Activated naive CD8-positive, alpha-beta T cell treated with anti-CD3 and anti-CD28 coated beads for 36 hours (primary cell): ENCODE data around the gene ZNF24. TPM values are rescaled to one million over a fixed set of nuclear protein-coding genes. Genes with fewer than 3 reads are reported as not detected.
A peak's percentile ranks its signal among the peaks of the same experiment; 100 is the strongest.

ENCODE experiments used
- DNase-seq: peaks from one replicate; pipeline ENCODE4 v3.0.0; 2021
- H3K27ac Mint-ChIP-seq: one replicate; pipeline ENCODE4 v1.8.0; 2022; ENCODE audit warnings: mild to moderate bottlenecking, moderate library complexity, mixed read lengths
- H3K27me3 Mint-ChIP-seq: one replicate; pipeline ENCODE4 v1.8.0; 2022; ENCODE audit warnings: mild to moderate bottlenecking, mixed read lengths
- H3K36me3 Mint-ChIP-seq: one replicate; pipeline ENCODE4 v1.8.0; 2021; ENCODE audit warnings: mild to moderate bottlenecking, mixed read lengths
- H3K4me1 Mint-ChIP-seq: one replicate; pipeline ENCODE4 v1.8.0; 2021; ENCODE audit warnings: mixed read lengths
- H3K4me3 Mint-ChIP-seq: one replicate; pipeline ENCODE4 v1.8.0; 2022; ENCODE audit warnings: mild to moderate bottlenecking, moderate library complexity, mixed read lengths
- H3K9me3 Mint-ChIP-seq: one replicate; pipeline ENCODE4 v1.8.0; 2022; ENCODE audit warnings: mixed read lengths
- total RNA-seq, 2 experiments: library from RNA; stranded (reverse); gene quantifications; one replicate each; pipeline ENCODE4 v1.2.3, GENCODE V29; 2021

The ZNF24 gene
- total RNA-seq, 2 experiments from 2014 or later, result 48.8 to 49.2 TPM

GRCh38 chr18:35371412-35372195, 27.4 kb upstream of the ZNF24 start:
- no peak overlapping the region for H3K4me3 Mint-ChIP-seq
- no peaks in the 10 kb centered on the region for H3K27me3 Mint-ChIP-seq
- no peaks in the 10 kb centered on the region for H3K36me3 Mint-ChIP-seq
- DNase-seq, result no peak
- H3K9me3 Mint-ChIP-seq, result no peaks in the 10 kb centered on the region
- peaks cover 8% of the 10 kb centered on the region for H3K4me1 Mint-ChIP-seq
- H3K27ac Mint-ChIP-seq, result no peak overlapping the region

GRCh38 chr18:35369126-35369525, 24.9 kb upstream of the ZNF24 start:
- H3K4me3 Mint-ChIP-seq, result no peak overlapping the region
- H3K9me3 Mint-ChIP-seq, result no peaks in the 10 kb centered on the region
- H3K36me3 Mint-ChIP-seq, result no peaks in the 10 kb centered on the region
- no peak for DNase-seq
- H3K27me3 Mint-ChIP-seq, result no peaks in the 10 kb centered on the region
- peaks cover 8% of the 10 kb centered on the region for H3K4me1 Mint-ChIP-seq
- H3K27ac Mint-ChIP-seq, result no peak overlapping the region

GRCh38 chr18:35368595-35368994, 24.4 kb upstream of the ZNF24 start:
- no peaks in the 10 kb centered on the region for H3K27me3 Mint-ChIP-seq
- H3K4me3 Mint-ChIP-seq, result no peak overlapping the region
- peaks cover 8% of the 10 kb centered on the region for H3K4me1 Mint-ChIP-seq
- no peak for DNase-seq
- H3K27ac Mint-ChIP-seq, result no peak overlapping the region
- H3K9me3 Mint-ChIP-seq, result no peaks in the 10 kb centered on the region
- no peaks in the 10 kb centered on the region for H3K36me3 Mint-ChIP-seq

- H3K4me3 Mint-ChIP-seq, result no peak overlapping the region
Observed at GRCh38 chr18:35362531-35362930, 18.3 kb upstream of the ZNF24 start.

GRCh38 chr18:35361570-35362321, 17.5 kb upstream of the ZNF24 start:
- H3K27ac Mint-ChIP-seq, result no peak overlapping the region
- H3K27me3 Mint-ChIP-seq, result no peaks in the 10 kb centered on the region
- H3K4me1 Mint-ChIP-seq, result no peaks in the 10 kb centered on the region
- DNase-seq, result no peak
- no peaks in the 10 kb centered on the region for H3K36me3 Mint-ChIP-seq
- H3K9me3 Mint-ChIP-seq, result no peaks in the 10 kb centered on the region
- H3K4me3 Mint-ChIP-seq, result no peak overlapping the region

More at GRCh38 chr18:35362531-35362930, 18.3 kb upstream of the ZNF24 start:
- no peaks in the 10 kb centered on the region for H3K9me3 Mint-ChIP-seq
- no peaks in the 10 kb centered on the region for H3K36me3 Mint-ChIP-seq
- no peak overlapping the region for H3K27ac Mint-ChIP-seq
- no peaks in the 10 kb centered on the region for H3K27me3 Mint-ChIP-seq
- no peaks in the 10 kb centered on the region for H3K4me1 Mint-ChIP-seq
- DNase-seq, result no peak

- DNase-seq, result peak; percentile 45
- H3K9me3 Mint-ChIP-seq, result peaks cover 10% of the 10 kb centered on the region
- no peak overlapping the region for H3K4me3 Mint-ChIP-seq
- peaks cover 3% of the 10 kb centered on the region for H3K36me3 Mint-ChIP-seq
- no peaks in the 10 kb centered on the region for H3K27me3 Mint-ChIP-seq
- H3K27ac Mint-ChIP-seq, result no peak overlapping the region
- H3K4me1 Mint-ChIP-seq, result peaks cover 4% of the 10 kb centered on the region
Observed at GRCh38 chr18:35355140-35355618, 11.0 kb upstream of the ZNF24 start.

GRCh38 chr18:35352778-35353177, 8.6 kb upstream of the ZNF24 start:
- no peaks in the 10 kb centered on the region for H3K27me3 Mint-ChIP-seq
- H3K9me3 Mint-ChIP-seq, result peaks cover 10% of the 10 kb centered on the region
- DNase-seq, result no peak
- peaks cover 4% of the 10 kb centered on the region for H3K4me1 Mint-ChIP-seq
- peaks cover 3% of the 10 kb centered on the region for H3K36me3 Mint-ChIP-seq
- H3K4me3 Mint-ChIP-seq, result no peak overlapping the region
- H3K27ac Mint-ChIP-seq, result no peak overlapping the region

- H3K27ac Mint-ChIP-seq, result no peak overlapping the region
- H3K4me1 Mint-ChIP-seq, result peaks cover 4% of the 10 kb centered on the region
- DNase-seq, result no peak
- no peak overlapping the region for H3K4me3 Mint-ChIP-seq
- peaks cover 10% of the 10 kb centered on the region for H3K9me3 Mint-ChIP-seq
- H3K27me3 Mint-ChIP-seq, result no peaks in the 10 kb centered on the region
- H3K36me3 Mint-ChIP-seq, result peaks cover 3% of the 10 kb centered on the region
Observed at GRCh38 chr18:35352283-35352682, 8.1 kb upstream of the ZNF24 start.

GRCh38 chr18:35348001-35348400, 3.8 kb upstream of the ZNF24 start:
- H3K27me3 Mint-ChIP-seq, result no peaks in the 10 kb centered on the region
- H3K36me3 Mint-ChIP-seq, result peaks cover 10% of the 10 kb centered on the region
- peaks cover 10% of the 10 kb centered on the region for H3K9me3 Mint-ChIP-seq
- H3K4me3 Mint-ChIP-seq, result no peak overlapping the region
- H3K27ac Mint-ChIP-seq, result no peak overlapping the region
- DNase-seq, result no peak
- peaks cover 14% of the 10 kb centered on the region for H3K4me1 Mint-ChIP-seq

GRCh38 chr18:35345950-35346349, 1.7 kb upstream of the ZNF24 start:
- no peaks in the 10 kb centered on the region for H3K27me3 Mint-ChIP-seq
- H3K36me3 Mint-ChIP-seq, result peaks cover 11% of the 10 kb centered on the region
- H3K27ac Mint-ChIP-seq, result no peak overlapping the region
- no peak overlapping the region for H3K4me3 Mint-ChIP-seq
- H3K9me3 Mint-ChIP-seq, result no peaks in the 10 kb centered on the region
- peaks cover 21% of the 10 kb centered on the region for H3K4me1 Mint-ChIP-seq
- DNase-seq, result no peak

- no peaks in the 10 kb centered on the region for H3K9me3 Mint-ChIP-seq
- DNase-seq, result no peak
- peaks cover 24% of the 10 kb centered on the region for H3K4me1 Mint-ChIP-seq
- H3K4me3 Mint-ChIP-seq, result no peak overlapping the region
- H3K27me3 Mint-ChIP-seq, result no peaks in the 10 kb centered on the region
- H3K36me3 Mint-ChIP-seq, result peaks cover 12% of the 10 kb centered on the region
- H3K27ac Mint-ChIP-seq, result peak overlapping the region; percentile 91
Observed at GRCh38 chr18:35345460-35345921, 1.3 kb upstream of the ZNF24 start.

- Mint-ChIP-seq H3K4me1 (peaks cover 29% of the 10 kb centered on the region), H3K9me3 (no peaks in the 10 kb centered on the region), H3K4me3 (peak overlapping the region; percentile 96), H3K27ac (peak overlapping the region; percentile 91), H3K36me3 (peaks cover 17% of the 10 kb centered on the region), H3K27me3 (no peaks in the 10 kb centered on the region)
- DNase-seq, result no peak
Observed at GRCh38 chr18:35344736-35345459, 678 bp upstream of the ZNF24 start.

- Mint-ChIP-seq H3K4me1 (peaks cover 43% of the 10 kb centered on the region), H3K27ac (peak overlapping the region; percentile 91), H3K9me3 (no peaks in the 10 kb centered on the region), H3K4me3 (peak overlapping the region; percentile 96), H3K36me3 (peaks cover 29% of the 10 kb centered on the region), H3K27me3 (no peaks in the 10 kb centered on the region)
- no peak for DNase-seq
Observed at GRCh38 chr18:35343488-35343935, 708 bp downstream of the ZNF24 start.

- H3K4me1 Mint-ChIP-seq, result peaks cover 53% of the 10 kb centered on the region
- DNase-seq, result no peak
- no peak overlapping the region for H3K27ac Mint-ChIP-seq
- H3K4me3 Mint-ChIP-seq, result no peak overlapping the region
- peaks cover 63% of the 10 kb centered on the region for H3K36me3 Mint-ChIP-seq
- peaks cover 2% of the 10 kb centered on the region for H3K9me3 Mint-ChIP-seq
- H3K27me3 Mint-ChIP-seq, result no peaks in the 10 kb centered on the region
Observed at GRCh38 chr18:35337286-35337685, 6.9 kb downstream of the ZNF24 start.

- Mint-ChIP-seq H3K27me3 (no peaks in the 10 kb centered on the region), H3K4me1 (peaks cover 46% of the 10 kb centered on the region), H3K27ac (no peak overlapping the region), H3K36me3 (peaks cover 63% of the 10 kb centered on the region), H3K4me3 (no peak overlapping the region), H3K9me3 (peaks cover 2% of the 10 kb centered on the region)
- no peak for DNase-seq
Observed at GRCh38 chr18:35335866-35336265, 8.4 kb downstream of the ZNF24 start.
